ENCODE measurements around the gene SPTBN4. TPM values are rescaled to one million over a fixed set of nuclear protein-coding genes. Genes with fewer than 3 reads are reported as not detected.
"Not testable (repeated sequence)": the region's sequence is repeated elsewhere in the genome, so short reads cannot be mapped to it uniquely, and the experiment has no call there.

The SPTBN4 gene
- total RNA-seq, 1 donor from 2014 or later, result 1.4 TPM

- DNase-seq (ENCODE audit: extremely low read depth, low read depth, low spot score), result no peak
These were observed 61.3 kb downstream of the SPTBN4 start for GRCh38 chr19:40528078-40528477.

- DNase-seq (ENCODE audit: extremely low read depth, low read depth, low spot score), result no peak
These were observed 61.8 kb downstream of the SPTBN4 start for GRCh38 chr19:40528533-40529092.

- no peak for DNase-seq (ENCODE audit: extremely low read depth, low read depth, low spot score)
These were observed 62.5 kb downstream of the SPTBN4 start for GRCh38 chr19:40529093-40529954.

GRCh38 chr19:40530091-40530901 is 63.5 kb downstream of the SPTBN4 start:
- no peak for DNase-seq (ENCODE audit: extremely low read depth, low read depth, low spot score)

- no peak for DNase-seq (ENCODE audit: extremely low read depth, low read depth, low spot score)
These were observed 66.7 kb downstream of the SPTBN4 start for GRCh38 chr19:40533508-40533907.

GRCh38 chr19:40534148-40534547 is 67.3 kb downstream of the SPTBN4 start:
- no peak for DNase-seq (ENCODE audit: extremely low read depth, low read depth, low spot score)

- no peak for DNase-seq (ENCODE audit: extremely low read depth, low read depth, low spot score)
These were observed 72.3 kb downstream of the SPTBN4 start for GRCh38 chr19:40539070-40539469.

- DNase-seq (ENCODE audit: extremely low read depth, low read depth, low spot score), result no peak
These were observed 75.5 kb downstream of the SPTBN4 start for GRCh38 chr19:40542202-40542859.

GRCh38 chr19:40543029-40543597 is 76.3 kb downstream of the SPTBN4 start:
- no peak for DNase-seq (ENCODE audit: extremely low read depth, low read depth, low spot score)

- not testable (repeated sequence) for DNase-seq (ENCODE audit: extremely low read depth, low read depth, low spot score)
These were observed 79.5 kb downstream of the SPTBN4 start for GRCh38 chr19:40546153-40546841.

GRCh38 chr19:40547190-40547589 is 80.4 kb downstream of the SPTBN4 start:
- DNase-seq (ENCODE audit: extremely low read depth, low read depth, low spot score), result not testable (repeated sequence)

- no peak for DNase-seq (ENCODE audit: extremely low read depth, low read depth, low spot score)
These were observed 81.0 kb downstream of the SPTBN4 start for GRCh38 chr19:40547836-40548235.

GRCh38 chr19:40549007-40549708 is 82.4 kb downstream of the SPTBN4 start:
- no peak for DNase-seq (ENCODE audit: extremely low read depth, low read depth, low spot score)

- no peak for DNase-seq (ENCODE audit: extremely low read depth, low read depth, low spot score)
These were observed 84.2 kb downstream of the SPTBN4 start for GRCh38 chr19:40550951-40551350.

GRCh38 chr19:40552848-40553247 is 86.0 kb downstream of the SPTBN4 start:
- no peak for DNase-seq (ENCODE audit: extremely low read depth, low read depth, low spot score)

GRCh38 chr19:40553885-40554857 is 87.4 kb downstream of the SPTBN4 start:
- no peak for DNase-seq (ENCODE audit: extremely low read depth, low read depth, low spot score)

- DNase-seq (ENCODE audit: extremely low read depth, low read depth, low spot score), result no peak
These were observed 89.3 kb downstream of the SPTBN4 start for GRCh38 chr19:40555978-40556689.
